Measurements from ENCODE around the gene GSTCD. TPM values are rescaled to one million over a fixed set of nuclear protein-coding genes. Genes with fewer than 3 reads are reported as not detected.

Gene GSTCD
- total RNA-seq, 3 donors from 2014 or later (not counting 1 experiment from before 2014, with no cell fraction given) = 5.6 to 7.7 (median 6.2) TPM

- no peak overlapping the region for H3K4me3 Mint-ChIP-seq
- no peak overlapping the region for H3K27ac ChIP-seq (ENCODE audit: low read length)
- H3K9me3 Mint-ChIP-seq = peaks cover 2 to 5% of the 10 kb centered on the region in 2 donors
- H3K27ac Mint-ChIP-seq = no peak overlapping the region
- no peaks in the 10 kb centered on the region for H3K4me1 Mint-ChIP-seq
- H3K27me3 Mint-ChIP-seq (ENCODE audit: low read depth in 2 of 2) = no peaks in the 10 kb centered on the region
- ATAC-seq (no peak), DNase-seq (no peak)
- H3K4me3 ChIP-seq (ENCODE audit: low read length) = no peak overlapping the region
- no peaks in the 10 kb centered on the region for H3K9me3 ChIP-seq (ENCODE audit: control insufficient read depth, insufficient read depth, low read length)
- intact Hi-C loops (cut with micrococcal nuclease) = no loop called here
- H3K27me3 ChIP-seq (ENCODE audit: control insufficient read depth, insufficient read depth, low read length) = no peaks in the 10 kb centered on the region
- 100% methylated on average over 1 of the region's 1 CpG for WGBS (ENCODE audit: insufficient coverage)
- no peak for TF ChIP-seq CTCF (IDR thresholded peaks at IDR 0.05)
- no peaks in the 10 kb centered on the region for H3K36me3 ChIP-seq (ENCODE audit: control insufficient read depth, insufficient read depth, low read length)
- no peaks in the 10 kb centered on the region for H3K4me1 ChIP-seq (ENCODE audit: control insufficient read depth, insufficient read depth, low read length)
- peaks cover 10% of the 10 kb centered on the region for H3K36me3 Mint-ChIP-seq
Observed at GRCh38 chr4:105797225-105797624, 88.6 kb downstream of the GSTCD start.

GRCh38 chr4:105805501-105806120 is 97.0 kb downstream of the GSTCD start:
- no peaks in the 10 kb centered on the region for H3K9me3 ChIP-seq (ENCODE audit: control insufficient read depth, insufficient read depth, low read length)
- Mint-ChIP-seq H3K36me3 (no peaks in the 10 kb centered on the region), H3K27me3 (ENCODE audit: low read depth in 2 of 2) (no peaks in the 10 kb centered on the region), H3K4me1 (peaks cover 6 to 8% of the 10 kb centered on the region in 2 donors), H3K27ac (no peak overlapping the region), H3K4me3 (no peak overlapping the region), H3K9me3 (no peaks in the 10 kb centered on the region)
- DNase-seq = no peak
- no peak overlapping the region for H3K27ac ChIP-seq (ENCODE audit: low read length)
- H3K27me3 ChIP-seq (ENCODE audit: control insufficient read depth, insufficient read depth, low read length) = no peaks in the 10 kb centered on the region
- H3K4me1 ChIP-seq (ENCODE audit: control insufficient read depth, insufficient read depth, low read length) = no peaks in the 10 kb centered on the region
- intact Hi-C loops (cut with micrococcal nuclease) = no loop called here
- no peaks in the 10 kb centered on the region for H3K36me3 ChIP-seq (ENCODE audit: control insufficient read depth, insufficient read depth, low read length)
- no peak for ATAC-seq
- TF ChIP-seq CTCF (IDR thresholded peaks at IDR 0.05) = no peak
- WGBS (ENCODE audit: insufficient coverage) = no CpG with 5 or more reads among the region's 1 CpG
- H3K4me3 ChIP-seq (ENCODE audit: low read length) = no peak overlapping the region

- no peak for ATAC-seq
- intact Hi-C loops (cut with micrococcal nuclease) = no loop called here
- DNase-seq = no peak
- Histone ChIP-seq H3K27ac (ENCODE audit: low read length) (no peak overlapping the region), H3K36me3 (ENCODE audit: control insufficient read depth, insufficient read depth, low read length) (no peaks in the 10 kb centered on the region), H3K27me3 (ENCODE audit: control insufficient read depth, insufficient read depth, low read length) (no peaks in the 10 kb centered on the region), H3K4me1 (ENCODE audit: control insufficient read depth, insufficient read depth, low read length) (no peaks in the 10 kb centered on the region), H3K4me3 (ENCODE audit: low read length) (no peak overlapping the region), H3K9me3 (ENCODE audit: control insufficient read depth, insufficient read depth, low read length) (no peaks in the 10 kb centered on the region)
- peaks cover 6 to 8% of the 10 kb centered on the region in 2 donors for H3K4me1 Mint-ChIP-seq
- WGBS (ENCODE audit: insufficient coverage) = 94% methylated on average over 2 of the region's 2 CpGs
- no peaks in the 10 kb centered on the region for H3K9me3 Mint-ChIP-seq
- H3K4me3 Mint-ChIP-seq = no peak overlapping the region
- H3K36me3 Mint-ChIP-seq = no peaks in the 10 kb centered on the region
- H3K27ac Mint-ChIP-seq = no peak overlapping the region
- TF ChIP-seq CTCF (IDR thresholded peaks at IDR 0.05) = no peak
- H3K27me3 Mint-ChIP-seq (ENCODE audit: low read depth in 2 of 2) = no peaks in the 10 kb centered on the region
Observed at GRCh38 chr4:105807496-105807895, 98.9 kb downstream of the GSTCD start.

All from natural killer cell (primary cell).